DND-41 (cell line): ENCODE results near the gene RRP8.

Experiments used
- ATAC-seq: fragments of 200-7000 bp; cut with Tn5 transposase; 3 replicates; pipeline ENCODE4 v1.9.1; 2021; ENCODE audit warnings: low read depth; ENCODE audit not compliant: insufficient read depth
- DNase-seq: peaks from one replicate; pipeline ENCODE4 v3.0.0-alpha.2; 2020
- H2AFZ ChIP-seq: 2 replicates; pipeline ENCODE4 v1.6.0; 2012; ENCODE audit warnings: low read depth, low read length
- H3K27ac ChIP-seq: 2 replicates; pipeline ENCODE4 v1.5.1; 2012; ENCODE audit warnings: low read length, inconsistent platforms
- H3K27me3 ChIP-seq: fragments of 200-600 bp; sonication (generic); 2 replicates; pipeline ENCODE4 v1.6.0; 2012; ENCODE audit warnings: low read length, mild to moderate bottlenecking, inconsistent platforms; ENCODE audit not compliant: insufficient read depth, poor library complexity
- H3K36me3 ChIP-seq: 2 replicates; pipeline ENCODE4 v1.5.1; 2012; ENCODE audit warnings: low read length, inconsistent platforms; ENCODE audit not compliant: insufficient read depth
- H3K4me1 ChIP-seq: 2 replicates; pipeline ENCODE4 v1.5.1; 2012; ENCODE audit warnings: mild to moderate bottlenecking, low read length; ENCODE audit not compliant: insufficient read depth
- H3K4me2 ChIP-seq: 2 replicates; pipeline ENCODE4 v1.6.0; 2012; ENCODE audit warnings: mild to moderate bottlenecking, moderate library complexity, low read length, inconsistent platforms; ENCODE audit not compliant: insufficient read depth
- H3K4me3 ChIP-seq, 2 experiments: fragments of 200-600 bp in 1 of 2; shearing (Covaris generic) in 1 of 2; 2 replicates each; pipeline ENCODE4 v1.5.1; 2012 to 2016; ENCODE audit warnings: inconsistent platforms in 2 of 2, low read length in 2 of 2, mild to moderate bottlenecking in 2 of 2, low read depth in 1 of 2, moderate library complexity in 1 of 2
- H3K79me2 ChIP-seq: 2 replicates; pipeline ENCODE4 v1.6.0; 2012; ENCODE audit warnings: low read length, inconsistent platforms; ENCODE audit not compliant: insufficient read depth
- H3K9ac ChIP-seq: 2 replicates; pipeline ENCODE4 v1.6.0; 2012; ENCODE audit warnings: low read depth, mild to moderate bottlenecking, inconsistent platforms, low read length, moderate library complexity
- H3K9me3 ChIP-seq: 2 replicates; pipeline ENCODE4 v1.5.1; 2012; ENCODE audit warnings: low read length, moderate library complexity, mild to moderate bottlenecking, inconsistent platforms; ENCODE audit not compliant: insufficient read depth, severe bottlenecking
- H4K20me1 ChIP-seq: 2 replicates; pipeline ENCODE4 v1.6.0; 2012; ENCODE audit warnings: low read length; ENCODE audit not compliant: insufficient read depth
- CTCF ChIP-seq: IDR thresholded peaks from 2 replicates; pipeline ENCODE4 v1.5.1; 2012; ENCODE audit warnings: borderline replicate concordance, low read length, moderate library complexity, mild to moderate bottlenecking; ENCODE audit not compliant: poor library complexity, severe bottlenecking; ENCODE audit errors: extremely low read depth
- EZH2 ChIP-seq: IDR thresholded peaks from 3 replicates; pipeline ENCODE4 v1.6.1; 2012; ENCODE audit warnings: borderline replicate concordance, low read depth, mild to moderate bottlenecking, moderate library complexity, low read length, inconsistent platforms; ENCODE audit not compliant: severe bottlenecking

The RRP8 gene

GRCh38 chr11:6623391-6624363 lies 20.3 kb upstream of the RRP8 start:
- H4K20me1 ChIP-seq: no peaks in the 10 kb centered on the region
- ATAC-seq: no peak
- peaks cover 19% of the 10 kb centered on the region for H3K4me1 ChIP-seq
- no peaks in the 10 kb centered on the region for H3K36me3 ChIP-seq
- TF ChIP-seq CTCF (no peak), EZH2 (no peak)
- no peak overlapping the region for H2AFZ ChIP-seq
- no peak overlapping the region for H3K4me2 ChIP-seq
- no peak overlapping the region for H3K27ac ChIP-seq
- no peak overlapping the region for H3K4me3 ChIP-seq
- no peak overlapping the region for H3K9ac ChIP-seq
- H3K79me2 ChIP-seq: peaks cover 5% of the 10 kb centered on the region
- no peaks in the 10 kb centered on the region for H3K27me3 ChIP-seq
- no peaks in the 10 kb centered on the region for H3K9me3 ChIP-seq
- no peak for DNase-seq

GRCh38 chr11:6622261-6623171 lies 19.1 kb upstream of the RRP8 start:
- Histone ChIP-seq H4K20me1 (no peaks in the 10 kb centered on the region), H3K4me1 (peaks cover 27% of the 10 kb centered on the region), H3K27me3 (no peaks in the 10 kb centered on the region), H3K4me2 (no peak overlapping the region), H3K36me3 (0 out of 2 replicates have a peak, but pooled peaks cover under 1% of the 10 kb centered on the region), H3K9ac (no peak overlapping the region), H3K79me2 (peaks cover 17% of the 10 kb centered on the region), H3K27ac (no peak overlapping the region), H3K9me3 (no peaks in the 10 kb centered on the region), H2AFZ (no peak overlapping the region), H3K4me3 (no peak overlapping the region)
- DNase-seq (peak; percentile 14), ATAC-seq (no peak)
- TF ChIP-seq CTCF (no peak), EZH2 (no peak)

- Histone ChIP-seq H3K27me3 (no peaks in the 10 kb centered on the region), H3K27ac (no peak overlapping the region), H3K4me3 (no peak overlapping the region), H4K20me1 (no peaks in the 10 kb centered on the region), H3K9me3 (no peaks in the 10 kb centered on the region), H3K36me3 (peaks cover 7% of the 10 kb centered on the region), H3K79me2 (peaks cover 23% of the 10 kb centered on the region), H2AFZ (no peak overlapping the region), H3K4me1 (peaks cover 24% of the 10 kb centered on the region), H3K4me2 (no peak overlapping the region), H3K9ac (no peak overlapping the region)
- no peak for DNase-seq
- no peak for ATAC-seq
- TF ChIP-seq CTCF (no peak), EZH2 (no peak)
These were observed 18.3 kb upstream of the RRP8 start for GRCh38 chr11:6621711-6622211.
